Keratinocyte (primary cell): ENCODE results near the gene ARMC2. TPM values are rescaled to one million over a fixed set of nuclear protein-coding genes. Genes with fewer than 3 reads are reported as not detected.
A peak's percentile ranks its signal among the peaks of the same experiment; 100 is the strongest.

Experiments used
- DNase-seq: peaks from one replicate; pipeline ENCODE4 v3.0.0-alpha.2; 2011; ENCODE audit warnings: low read depth, missing footprints, low spot score
- FAIRE-seq: peaks from 2 replicates; lab custom pipeline; 2011; peaks lifted over from hg19 to GRCh38; lab: Jason Lieb, UNC
- H2AFZ ChIP-seq: 2 replicates; pipeline ENCODE4 v1.6.0; 2012; ENCODE audit warnings: low read length, control low read depth, inconsistent platforms; ENCODE audit not compliant: control insufficient read depth
- H3K27ac ChIP-seq: 2 replicates; pipeline ENCODE4 v1.5.1; 2011; ENCODE audit warnings: low read length; ENCODE audit not compliant: control insufficient read depth, insufficient read depth
- H3K27me3 ChIP-seq: 3 replicates; pipeline ENCODE4 v1.6.0; 2011; ENCODE audit warnings: low read length; ENCODE audit not compliant: control insufficient read depth, insufficient read depth; ENCODE audit errors: extremely low read depth
- H3K36me3 ChIP-seq, 2 experiments: 2 replicates in 1 of 2; 3 replicates in 1 of 2; pipeline ENCODE4 v1.5.1; 2011; ENCODE audit warnings: low read length in 2 of 2, mild to moderate bottlenecking in 1 of 2; ENCODE audit not compliant: control insufficient read depth in 2 of 2, insufficient read depth in 2 of 2; ENCODE audit errors: extremely low read depth in 1 of 2
- H3K4me1 ChIP-seq: 3 replicates; pipeline ENCODE4 v1.5.1; 2011; ENCODE audit warnings: low read length; ENCODE audit not compliant: control insufficient read depth, insufficient read depth; ENCODE audit errors: extremely low read depth
- H3K4me2 ChIP-seq: 3 replicates; pipeline ENCODE4 v1.6.0; 2011; ENCODE audit warnings: low read depth, low read length; ENCODE audit not compliant: control insufficient read depth, insufficient read depth; ENCODE audit errors: extremely low read depth
- H3K4me3 ChIP-seq, 3 experiments: fragments of 200-600 bp in 1 of 3; sonication (generic) in 1 of 3; 2 replicates in 2 of 3; 3 replicates in 1 of 3; pipeline ENCODE4 v1.5.1; 2011 to 2016; ENCODE audit warnings: low read length in 3 of 3, mild to moderate bottlenecking in 3 of 3, control low read depth in 2 of 3, inconsistent platforms in 1 of 3, low read depth in 1 of 3, mixed read lengths in 1 of 3, mixed run types in 1 of 3, moderate library complexity in 1 of 3; ENCODE audit not compliant: control insufficient read depth in 2 of 3, insufficient read depth in 2 of 3; ENCODE audit errors: extremely low read depth in 1 of 3
- H3K79me2 ChIP-seq: 2 replicates; pipeline ENCODE4 v1.6.0; 2012; ENCODE audit warnings: low read length; ENCODE audit not compliant: control insufficient read depth, insufficient read depth
- H3K9ac ChIP-seq: 3 replicates; pipeline ENCODE4 v1.6.0; 2011; ENCODE audit warnings: low read length; ENCODE audit not compliant: control insufficient read depth, insufficient read depth; ENCODE audit errors: extremely low read depth
- H3K9me1 ChIP-seq: 3 replicates; pipeline ENCODE4 v1.6.0; 2011; ENCODE audit warnings: low read length; ENCODE audit not compliant: control insufficient read depth, insufficient read depth; ENCODE audit errors: extremely low read depth
- H3K9me3 ChIP-seq: 2 replicates; pipeline ENCODE4 v1.5.1; 2012; ENCODE audit warnings: low read depth, low read length; ENCODE audit not compliant: control insufficient read depth
- H4K20me1 ChIP-seq: 3 replicates; pipeline ENCODE4 v1.6.0; 2011; ENCODE audit warnings: low read length; ENCODE audit not compliant: control insufficient read depth, insufficient read depth; ENCODE audit errors: extremely low read depth
- EZH2 ChIP-seq: IDR thresholded peaks from one replicate; pipeline ENCODE4 v1.6.1; 2012; ENCODE audit warnings: inconsistent platforms, mild to moderate bottlenecking, low read length, moderate library complexity
- dilution Hi-C: fragments of 300-500 bp; cut with MboI; formaldehyde crosslinking; loops from one replicate; pipeline ENCODE4 v1.7.0; 2020; ENCODE audit warnings: low sequenced_read_pairs; ENCODE audit not compliant: extremely low pct_ligation_motif_present
- polyA plus RNA-seq, 5 experiments: library from polyadenylated mRNA; depleted of rRNA in 3 of 5; stranded (reverse) in 3 of 5; stranded (forward) in 1 of 5; unstranded in 1 of 5; fragments of >200 nt; gene quantifications; 1 replicate in 1 of 5; 2 replicates in 3 of 5; 3 replicates in 1 of 5; pipeline versions ENCODE4 v1.2.1 to v1.2.3, GENCODE V29; 2011 to 2012; ENCODE audit warnings: missing spikeins in 2 of 5, low read depth in 1 of 5, low replicate concordance in 1 of 5
- TF ChIP-seq, protein P1 (sequence below), 3 experiments: IDR thresholded peaks in 1 of 3; conservative IDR thresholded peaks in 1 of 3; optimal IDR thresholded peaks in 1 of 3; 2 replicates in 2 of 3; 3 replicates in 1 of 3; pipeline versions ENCODE3 to v1.5.1; 2011; ENCODE audit warnings: low read length in 3 of 3, mild to moderate bottlenecking in 3 of 3, moderate library complexity in 2 of 3, control low read depth in 1 of 3, inconsistent platforms in 1 of 3; ENCODE audit not compliant: insufficient read depth in 2 of 3; ENCODE audit errors: extremely low read depth in 1 of 3

ARMC2 gene
- polyA plus RNA-seq, 1 donor (not counting 4 experiments of a cell fraction or from before 2014, with no cell fraction given) = 3.8 TPM

DNA sequence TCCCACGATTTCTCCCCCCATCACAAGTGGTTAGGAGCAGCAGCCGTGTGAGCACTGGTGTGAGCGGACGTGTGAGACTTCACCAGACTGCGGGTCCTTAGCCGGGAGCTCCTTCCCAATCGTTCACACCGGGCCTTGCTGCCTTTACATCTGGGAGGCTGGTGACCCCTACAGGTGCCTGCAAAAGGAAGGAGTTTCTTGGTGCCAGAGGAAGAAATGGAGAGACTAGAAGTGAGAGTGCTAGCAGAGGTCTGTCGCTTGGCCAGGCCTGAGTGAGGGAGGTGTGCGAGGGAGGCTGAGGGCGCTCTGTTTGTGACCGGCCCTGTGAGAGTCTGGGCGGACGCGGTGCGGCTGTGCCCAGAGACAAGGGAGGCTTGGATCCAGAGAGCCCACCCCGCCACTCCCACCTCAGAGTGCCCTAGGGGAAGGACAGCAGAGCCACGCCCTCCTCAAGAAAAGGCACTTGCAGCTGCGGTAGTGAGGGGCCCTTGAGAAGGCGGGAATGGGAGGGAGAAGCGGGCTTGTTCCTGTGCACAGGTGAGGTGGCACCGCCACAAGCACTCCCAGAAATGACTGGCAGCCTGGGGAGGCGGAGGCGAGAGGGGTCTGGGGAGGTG is 10.0 kb upstream of the ARMC2 start:
- H3K4me3 ChIP-seq = no peak overlapping the region
- H3K4me2 ChIP-seq = no peak overlapping the region

DNA sequence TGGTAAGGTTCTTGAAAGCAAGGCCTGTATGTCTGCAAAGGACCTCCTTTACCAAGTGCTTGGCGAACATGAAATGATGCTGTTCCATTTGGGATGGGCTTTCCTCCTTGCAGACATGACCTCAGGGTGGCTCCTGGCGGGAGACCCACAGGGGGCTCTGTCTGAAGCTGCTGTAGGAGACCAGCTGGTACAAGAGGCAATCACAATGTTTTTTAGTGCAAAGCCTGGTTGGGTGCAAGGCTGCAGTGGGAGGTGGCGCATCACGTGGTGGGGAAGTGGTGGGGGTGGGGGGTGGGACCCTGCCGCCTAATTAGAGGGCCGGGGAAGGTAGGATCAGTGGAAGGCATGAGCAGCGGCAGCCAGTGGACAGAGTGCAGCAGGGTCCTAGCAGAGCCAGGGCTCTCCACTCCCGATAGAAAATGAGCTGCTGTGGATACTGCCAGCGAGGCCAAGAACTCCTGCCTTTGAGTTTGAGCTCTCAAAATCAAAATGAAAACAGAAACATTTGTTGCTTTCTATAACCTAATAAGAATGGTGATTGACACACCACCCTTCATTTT is 9.1 kb upstream of the ARMC2 start:
- H3K79me2 ChIP-seq = no peaks in the 10 kb centered on the region
- no peak overlapping the region for H2AFZ ChIP-seq
- H4K20me1 ChIP-seq = no peaks in the 10 kb centered on the region
- FAIRE-seq = no peak
- no peaks in the 10 kb centered on the region for H3K27me3 ChIP-seq
- DNase-seq = no peak
- H3K9ac ChIP-seq = no peak overlapping the region
- dilution Hi-C loops = no loop called here
- no peaks in the 10 kb centered on the region for H3K9me1 ChIP-seq
- no peak overlapping the region for H3K27ac ChIP-seq
- H3K4me1 ChIP-seq = no peaks in the 10 kb centered on the region
- TF ChIP-seq EZH2 = no peak
- TF ChIP-seq, protein P1, sequence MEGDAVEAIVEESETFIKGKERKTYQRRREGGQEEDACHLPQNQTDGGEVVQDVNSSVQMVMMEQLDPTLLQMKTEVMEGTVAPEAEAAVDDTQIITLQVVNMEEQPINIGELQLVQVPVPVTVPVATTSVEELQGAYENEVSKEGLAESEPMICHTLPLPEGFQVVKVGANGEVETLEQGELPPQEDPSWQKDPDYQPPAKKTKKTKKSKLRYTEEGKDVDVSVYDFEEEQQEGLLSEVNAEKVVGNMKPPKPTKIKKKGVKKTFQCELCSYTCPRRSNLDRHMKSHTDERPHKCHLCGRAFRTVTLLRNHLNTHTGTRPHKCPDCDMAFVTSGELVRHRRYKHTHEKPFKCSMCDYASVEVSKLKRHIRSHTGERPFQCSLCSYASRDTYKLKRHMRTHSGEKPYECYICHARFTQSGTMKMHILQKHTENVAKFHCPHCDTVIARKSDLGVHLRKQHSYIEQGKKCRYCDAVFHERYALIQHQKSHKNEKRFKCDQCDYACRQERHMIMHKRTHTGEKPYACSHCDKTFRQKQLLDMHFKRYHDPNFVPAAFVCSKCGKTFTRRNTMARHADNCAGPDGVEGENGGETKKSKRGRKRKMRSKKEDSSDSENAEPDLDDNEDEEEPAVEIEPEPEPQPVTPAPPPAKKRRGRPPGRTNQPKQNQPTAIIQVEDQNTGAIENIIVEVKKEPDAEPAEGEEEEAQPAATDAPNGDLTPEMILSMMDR (optimal IDR thresholded peaks at IDR 0.05 in 1 of 3, IDR thresholded peaks at IDR 0.05 in 1 of 3, conservative IDR thresholded peaks at IDR 0.05 in 1 of 3; ENCODE audit: extremely low read depth in 1 of 3, insufficient read depth in 2 of 3, low read length in 3 of 3) = no peak
- no peak overlapping the region for H3K4me3 ChIP-seq
- H3K4me2 ChIP-seq = no peak overlapping the region
- H3K36me3 ChIP-seq = no peaks in the 10 kb centered on the region
- H3K9me3 ChIP-seq = no peaks in the 10 kb centered on the region

More for the DNA sequence above, 10.0 kb upstream of the ARMC2 start:
- Histone ChIP-seq H3K4me1 (no peaks in the 10 kb centered on the region), H3K79me2 (no peaks in the 10 kb centered on the region), H3K36me3 (no peaks in the 10 kb centered on the region), H3K27ac (no peak overlapping the region), H3K9me1 (no peaks in the 10 kb centered on the region), H3K9me3 (no peaks in the 10 kb centered on the region), H3K27me3 (no peaks in the 10 kb centered on the region), H2AFZ (no peak overlapping the region), H3K9ac (no peak overlapping the region), H4K20me1 (no peaks in the 10 kb centered on the region)
- DNase-seq = no peak
- dilution Hi-C loops = no loop called here
- no peak for FAIRE-seq
- TF ChIP-seq, protein P1 (optimal IDR thresholded peaks at IDR 0.05 in 1 of 3, IDR thresholded peaks at IDR 0.05 in 1 of 3, conservative IDR thresholded peaks at IDR 0.05 in 1 of 3; ENCODE audit: extremely low read depth in 1 of 3, insufficient read depth in 2 of 3, low read length in 3 of 3) = peak in 1 of 3 experiments; percentile 37
- TF ChIP-seq EZH2 = no peak
